HepG2 (cell line): ENCODE measurements around the gene IL17RC. TPM values are rescaled to one million over a fixed set of nuclear protein-coding genes. Genes with fewer than 3 reads are reported as not detected.

Experiments
- AGO2 ChIP-seq: fragments of 200-400 bp; formaldehyde crosslinking; optimal IDR thresholded peaks from 2 replicates; pipeline ENCODE3; 2017; ENCODE audit warnings: mild to moderate bottlenecking, low read depth, low read length, moderate library complexity
- AKNA ChIP-seq: sonication (generic); formaldehyde crosslinking; IDR thresholded peaks from 2 replicates; pipeline ENCODE4 v1.4.0; 2020; ENCODE audit warnings: missing genetic modification reagents, borderline replicate concordance
- CC2D1A ChIP-seq: sonication (generic); formaldehyde crosslinking; IDR thresholded peaks from 2 replicates; pipeline ENCODE4 v1.8.1; 2023; ENCODE audit warnings: mild to moderate bottlenecking, missing genetic modification reagents
- FOXC1 ChIP-seq: sonication (generic); formaldehyde crosslinking; IDR thresholded peaks from 2 replicates; pipeline ENCODE4 v1.8.0; 2022; ENCODE audit warnings: mild to moderate bottlenecking, missing genetic modification reagents, borderline replicate concordance
- JUN ChIP-seq: sonication (generic); formaldehyde crosslinking; IDR thresholded peaks from 2 replicates; pipeline ENCODE4 v1.4.0; 2020; ENCODE audit warnings: mild to moderate bottlenecking, missing genetic modification reagents
- MTA1 ChIP-seq: sonication (generic); formaldehyde crosslinking; IDR thresholded peaks from 2 replicates; pipeline ENCODE4 v1.4.0; 2020; ENCODE audit warnings: missing genetic modification reagents, mild to moderate bottlenecking, borderline replicate concordance
- NCOR1 ChIP-seq: fragments of 200-600 bp; sonication (generic); IDR thresholded peaks from 2 replicates; pipeline ENCODE4 v1.7.0; 2017; ENCODE audit warnings: antibody characterized with exemption, low read length, borderline replicate concordance
- PBX3 ChIP-seq: sonication (generic); formaldehyde crosslinking; IDR thresholded peaks from 2 replicates; pipeline ENCODE4 v1.8.1; 2023; ENCODE audit warnings: missing genetic modification reagents, inconsistent platforms, borderline replicate concordance
- POGK ChIP-seq: sonication (generic); formaldehyde crosslinking; conservative IDR thresholded peaks from 2 replicates; pipeline ENCODE4 v1.8.0; 2022; ENCODE audit warnings: mild to moderate bottlenecking, moderate library complexity, missing genetic modification reagents
- RFX1 ChIP-seq: fragments of 450-650 bp; IDR thresholded peaks from 2 replicates; pipeline ENCODE4 v1.6.1; 2017
- RFXAP ChIP-seq: sonication (generic); formaldehyde crosslinking; IDR thresholded peaks from 2 replicates; pipeline ENCODE4 v1.4.0; 2020; ENCODE audit warnings: missing genetic modification reagents, borderline replicate concordance
- SMARCC2 ChIP-seq: fragments of 450-650 bp; IDR thresholded peaks from 2 replicates; pipeline ENCODE4 v1.6.1; 2017; ENCODE audit warnings: antibody characterized with exemption, mild to moderate bottlenecking
- SP140L ChIP-seq: sonication (generic); formaldehyde crosslinking; IDR thresholded peaks from 2 replicates; pipeline ENCODE4 v1.4.0; 2020; ENCODE audit warnings: missing genetic modification reagents, borderline replicate concordance
- TFDP2 ChIP-seq: sonication (generic); formaldehyde crosslinking; IDR thresholded peaks from 2 replicates; pipeline ENCODE4 v1.4.0; 2020; ENCODE audit warnings: missing genetic modification reagents
- TOPORS ChIP-seq: sonication (generic); formaldehyde crosslinking; IDR thresholded peaks from 2 replicates; pipeline ENCODE4 v1.8.0; 2023; ENCODE audit warnings: mild to moderate bottlenecking, missing genetic modification reagents
- ZKSCAN1 ChIP-seq: fragments of 150-350 bp; IDR thresholded peaks from 2 replicates; pipeline ENCODE4 v1.6.1; 2014; ENCODE audit warnings: low read length
- ZNF263 ChIP-seq: sonication (generic); formaldehyde crosslinking; IDR thresholded peaks from 2 replicates; pipeline ENCODE4 v1.4.0; 2020; ENCODE audit warnings: missing genetic modification reagents
- ZNF543 ChIP-seq: sonication (generic); formaldehyde crosslinking; IDR thresholded peaks from 2 replicates; pipeline ENCODE4 v1.4.0; 2020; ENCODE audit warnings: mild to moderate bottlenecking, missing genetic modification reagents
- ZNF615 ChIP-seq: sonication (generic); formaldehyde crosslinking; IDR thresholded peaks from 2 replicates; pipeline ENCODE4 v1.5.0; 2020; ENCODE audit warnings: mild to moderate bottlenecking, missing genetic modification reagents, borderline replicate concordance
- ZSCAN9 ChIP-seq: IDR thresholded peaks from 2 replicates; pipeline ENCODE4 v1.6.1; 2016; ENCODE audit warnings: borderline replicate concordance
- polyA plus RNA-seq, 8 experiments: library from polyadenylated mRNA; depleted of rRNA in 3 of 8; stranded (reverse) in 7 of 8; unstranded in 1 of 8; fragments of >200 nt; fragmentation: Illumina TruSeq in 4 of 8; extraction: Trizol in 4 of 8; gene quantifications; 2 replicates each; pipeline versions ENCODE4 v1.2.1 to v1.2.3, GENCODE V29; 2011 to 2016; ENCODE audit warnings: low read depth in 4 of 8, missing spikeins in 1 of 8, mixed read lengths in 1 of 8; ENCODE audit not compliant: insufficient read depth in 1 of 8
- total RNA-seq, 5 experiments: library from RNA; depleted of rRNA; stranded (reverse); fragments of >200 nt; fragmentation: Illumina TruSeq; extraction: Trizol; gene quantifications; 2 replicates each; pipeline ENCODE4 v1.2.3, GENCODE V29; 2016; ENCODE audit warnings: low read depth in 1 of 5

Gene IL17RC
- total and polyA plus RNA-seq, 2 of the 13 experiments (the other 11 are each of a cell fraction or from before 2014, with no cell fraction given) = 20.7 to 24.0 TPM

GRCh38 chr3:9946112-9947024, 29.5 kb downstream of the IL17RC start (continued):
- no peak for TF ChIP-seq AKNA (CRISPR knock-in tag)
- no peak; the same call in 1 of the 2 replicates for TF ChIP-seq MTA1 (CRISPR knock-in tag)
- peak; percentile 81 for TF ChIP-seq POGK
- 0 out of 2 replicates have a peak, but pooled peaks have one; percentile 70 for TF ChIP-seq CC2D1A (CRISPR knock-in tag)
- no peak for TF ChIP-seq ZNF615
- no peak for TF ChIP-seq SMARCC2
- TF ChIP-seq FOXC1 = peak; percentile 95
- TF ChIP-seq RFXAP (CRISPR knock-in tag) = peak; percentile 91
- no peak; the same call in 1 of the 2 replicates for TF ChIP-seq PBX3 (CRISPR knock-in tag)
- TF ChIP-seq AGO2 = peak; percentile 90
- TF ChIP-seq JUN (CRISPR knock-in tag) = no peak
- no peak for TF ChIP-seq RFX1
- TF ChIP-seq ZNF263 = no peak; the same call in none of the 2 replicates
- no peak for TF ChIP-seq NCOR1
- no peak; the same call in 1 of the 2 replicates for TF ChIP-seq ZNF543 (CRISPR knock-in tag)
- TF ChIP-seq SP140L (CRISPR knock-in tag) = no peak
- no peak for TF ChIP-seq ZKSCAN1
- TF ChIP-seq ZSCAN9 (CRISPR knock-in tag) = peak; percentile 22; the same call in 1 of the 2 replicates
- no peak for TF ChIP-seq TOPORS (CRISPR knock-in tag)
- peak; percentile 75; the same call in 1 of the 2 replicates for TF ChIP-seq TFDP2 (CRISPR knock-in tag)
